HCEC 1CT (cell line): Measurements from ENCODE around the gene FMN2.

Experiments
- DNase-seq: peaks from one replicate; pipeline ENCODE4 v3.0.0-alpha.2; 2017

Gene FMN2

DNA sequence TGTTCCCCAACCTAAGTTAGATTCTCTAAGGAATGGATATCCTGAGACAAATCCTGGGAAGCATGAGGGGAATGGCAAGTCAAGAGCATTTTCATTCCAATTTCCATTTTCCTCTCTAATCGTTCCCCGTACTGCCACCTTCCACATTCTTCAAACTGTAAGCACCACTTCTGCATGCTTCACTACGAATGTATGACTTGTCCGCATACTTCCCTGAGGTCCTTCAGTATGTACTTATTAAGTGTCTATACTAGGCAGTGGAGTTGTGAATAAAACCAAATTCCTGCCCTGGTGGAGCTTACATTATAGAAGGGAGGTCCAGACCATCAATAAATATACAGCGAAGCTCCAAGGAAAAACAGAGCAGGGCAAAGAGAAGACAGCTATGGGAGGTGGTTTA lies 365.5 kb downstream of the FMN2 start:
- DNase-seq: no peak

DNA sequence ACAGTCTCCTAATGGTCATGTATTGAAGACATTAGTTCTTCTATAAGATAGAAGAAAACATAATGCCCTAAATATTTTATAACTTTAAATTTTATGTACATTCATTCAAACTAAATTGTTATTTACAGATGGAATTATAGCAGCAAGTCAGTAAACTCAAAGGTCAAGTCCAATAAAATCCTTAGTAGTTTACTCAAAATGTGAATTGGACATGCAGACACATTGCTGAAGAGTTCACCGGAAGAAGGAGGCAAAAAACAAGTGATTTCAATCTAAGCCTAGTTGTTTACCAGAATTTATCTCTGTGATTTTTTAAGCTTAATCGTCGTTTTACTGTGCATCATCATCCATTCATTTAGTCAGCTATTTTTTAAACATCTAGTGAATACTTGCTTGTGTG lies 370.6 kb downstream of the FMN2 start:
- no peak for DNase-seq

DNA sequence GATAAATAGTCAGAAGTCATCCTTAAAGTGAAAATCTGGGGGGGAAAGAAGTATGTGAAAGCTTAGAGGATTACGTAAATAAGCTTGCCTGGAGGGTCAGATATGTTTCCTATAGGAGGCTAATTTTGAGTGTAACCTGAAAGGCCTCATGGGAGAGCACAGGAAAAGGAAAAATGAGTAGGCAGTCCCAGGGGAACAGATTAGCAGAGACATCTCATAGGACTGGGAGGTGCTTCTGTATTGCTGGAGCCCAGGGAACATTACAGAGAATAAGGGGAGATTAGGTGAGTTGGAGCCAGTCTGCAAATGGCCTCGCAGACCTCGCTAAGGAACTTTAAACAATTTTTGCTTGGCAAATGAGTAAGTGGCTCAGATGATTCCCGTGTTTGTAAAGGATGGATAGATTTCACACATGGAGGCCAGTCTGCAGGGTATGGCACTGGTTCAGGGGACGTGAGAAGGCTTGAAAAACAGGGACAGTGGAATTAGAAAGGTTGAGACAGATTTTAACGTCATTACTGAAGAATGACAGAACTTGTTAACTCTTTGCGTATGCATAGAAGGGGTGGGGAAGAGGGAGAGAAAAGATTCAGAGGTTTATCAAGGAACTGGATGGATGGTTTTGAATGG lies 371.2 kb downstream of the FMN2 start:
- DNase-seq: no peak

DNA sequence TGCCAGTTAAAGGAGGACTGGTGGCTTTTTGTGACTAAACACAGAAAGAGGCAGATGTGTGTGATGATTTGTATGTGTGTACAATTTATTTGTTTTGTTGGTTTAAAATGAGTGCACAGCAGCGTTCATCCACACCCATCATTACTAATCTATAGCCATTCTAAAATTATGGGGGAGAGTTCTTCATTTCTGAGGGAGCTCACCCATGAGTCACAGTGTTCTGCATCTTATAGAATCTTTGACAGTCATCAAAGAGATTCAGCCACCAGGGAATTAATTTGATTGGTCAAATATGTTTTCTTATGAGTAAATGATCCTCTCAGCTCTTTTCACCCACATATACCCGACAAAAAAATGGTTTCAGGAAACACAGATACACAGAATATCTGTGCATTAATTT lies 372.4 kb downstream of the FMN2 start:
- DNase-seq: peak; percentile 65

DNA sequence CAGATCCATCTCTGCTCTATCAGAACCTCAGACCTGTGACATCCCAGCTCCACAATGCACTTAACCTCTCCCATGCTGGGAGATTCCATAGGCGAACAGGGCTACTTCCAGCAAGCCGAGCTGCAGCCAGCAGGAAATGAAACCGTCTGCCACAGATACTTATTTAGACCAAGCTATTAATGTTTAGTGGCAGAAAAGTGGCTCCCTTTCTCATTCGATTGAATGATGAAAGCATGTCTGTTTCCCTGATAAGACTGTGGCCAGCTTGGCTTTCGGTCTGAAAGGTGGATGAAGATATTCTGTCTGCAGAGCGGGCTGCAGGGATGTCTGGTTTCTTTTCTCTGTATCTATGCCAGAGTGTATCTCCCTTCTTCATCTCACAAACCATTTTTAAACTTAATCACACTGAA lies 373.9 kb downstream of the FMN2 start:
- peak; percentile 23 for DNase-seq

DNA sequence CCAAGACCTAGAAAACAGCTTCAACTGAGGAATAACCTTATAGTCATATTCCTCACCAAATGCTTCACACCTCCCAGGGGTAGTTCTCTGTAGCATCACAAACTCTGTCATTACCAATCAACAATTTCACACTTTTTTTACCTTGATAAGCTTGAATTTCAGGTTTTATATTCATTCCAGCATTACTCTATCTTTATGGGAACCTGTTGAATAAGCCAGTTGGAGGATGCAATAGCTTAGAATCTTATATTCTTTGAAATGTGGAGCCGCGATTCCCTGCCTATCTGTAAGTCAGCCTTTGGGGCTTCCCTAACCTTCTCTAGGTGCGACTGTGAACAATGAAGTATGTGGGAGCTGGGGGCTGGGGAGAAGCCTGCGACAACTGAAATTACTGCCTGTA lies 374.8 kb downstream of the FMN2 start:
- no peak for DNase-seq

DNA sequence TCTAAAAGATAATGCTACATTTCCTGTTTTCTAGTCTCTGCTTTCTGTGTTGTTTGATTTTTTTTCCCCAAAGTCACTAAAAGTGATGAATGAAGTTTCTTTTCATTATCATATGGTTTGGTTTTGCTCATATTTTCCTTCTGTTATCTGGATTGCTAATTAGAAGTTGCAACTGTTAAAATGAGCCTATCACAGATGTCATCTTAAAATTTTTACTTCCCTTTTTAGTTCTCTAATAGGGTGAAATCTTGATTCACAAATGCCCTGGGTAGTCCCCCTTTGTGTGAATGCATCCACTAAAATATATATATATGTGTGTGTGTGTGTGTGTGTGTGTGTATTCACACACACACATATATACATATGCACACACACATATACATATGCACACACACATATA lies 376.2 kb downstream of the FMN2 start:
- DNase-seq: no peak

DNA sequence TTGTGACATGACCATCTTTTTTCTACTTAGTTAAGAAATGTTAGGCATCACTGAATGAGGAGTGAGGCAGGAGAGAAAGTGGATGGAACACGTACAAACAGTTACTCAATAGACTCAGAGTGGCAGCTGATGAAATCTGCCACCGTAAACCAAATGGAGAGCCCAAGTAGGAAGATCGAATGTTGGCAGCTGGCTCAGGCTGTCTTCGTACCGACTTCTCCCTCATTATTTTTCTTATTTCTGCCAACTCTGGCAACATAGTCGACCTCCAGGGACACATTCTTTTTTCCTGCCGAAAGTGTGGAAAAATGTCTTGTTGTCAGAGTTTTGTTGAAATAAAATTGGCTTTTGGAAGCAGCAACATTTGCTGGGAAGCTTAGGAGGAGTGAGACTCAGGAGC lies 377.0 kb downstream of the FMN2 start:
- no peak for DNase-seq

DNA sequence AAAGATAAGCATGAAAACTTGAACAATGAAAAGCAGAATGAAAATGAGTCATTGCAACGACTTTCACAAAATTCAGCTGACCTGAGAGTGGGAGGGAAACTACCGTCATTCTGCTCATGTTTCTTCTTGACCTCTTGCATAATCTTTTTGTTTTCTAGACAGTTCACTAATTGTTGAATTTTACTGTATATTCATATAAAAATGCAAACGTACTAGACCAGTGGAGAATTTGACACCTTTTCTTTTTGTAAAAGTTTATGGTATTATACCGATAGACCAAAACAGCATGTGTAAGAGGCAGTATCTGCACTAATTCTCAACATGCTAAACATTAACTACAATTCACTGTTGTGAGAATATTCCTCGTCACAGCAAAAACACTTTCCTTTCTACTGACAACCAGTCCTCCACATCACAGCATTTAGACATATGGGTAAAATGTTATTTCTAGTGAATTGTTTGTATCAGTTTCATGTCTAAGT lies 382.5 kb downstream of the FMN2 start:
- peak; percentile 58 for DNase-seq

DNA sequence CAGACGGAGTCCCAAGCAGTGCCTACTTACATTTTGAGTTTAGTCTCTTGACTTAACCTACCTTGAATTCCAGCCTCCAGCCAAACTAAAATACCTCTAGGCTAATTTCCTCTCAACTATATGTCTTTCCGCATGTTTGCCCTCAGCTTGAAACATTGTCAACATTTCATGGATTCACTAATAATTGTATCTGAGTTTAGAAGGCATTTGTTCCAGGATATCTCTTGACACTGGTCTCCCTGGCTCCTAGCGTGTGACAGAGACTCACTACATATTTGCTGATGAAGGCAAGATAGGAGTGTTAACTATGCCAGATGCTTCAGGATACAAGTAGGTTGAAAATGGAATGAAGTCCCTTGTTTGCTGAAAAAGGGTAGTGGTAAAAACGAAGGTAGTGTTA lies 384.1 kb downstream of the FMN2 start:
- DNase-seq: no peak

DNA sequence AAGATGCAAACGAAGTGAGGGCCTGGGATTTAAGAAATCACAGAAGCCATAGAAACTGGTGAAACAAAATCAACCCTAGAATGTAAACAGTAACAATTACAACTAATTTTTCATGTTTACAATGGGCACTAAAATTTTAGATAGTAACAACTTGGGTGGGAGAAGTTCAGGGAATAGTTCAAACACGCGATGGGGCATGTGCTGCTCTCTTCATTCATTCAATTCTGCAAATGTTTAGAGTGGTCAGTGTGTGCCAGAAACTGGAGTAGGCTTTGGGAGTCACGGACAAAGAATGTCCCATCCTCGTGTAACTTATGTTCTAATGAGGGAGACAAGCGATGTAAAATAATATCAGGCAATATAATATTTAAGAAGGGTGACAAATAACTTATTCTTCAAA lies 386.9 kb downstream of the FMN2 start:
- no peak for DNase-seq

DNA sequence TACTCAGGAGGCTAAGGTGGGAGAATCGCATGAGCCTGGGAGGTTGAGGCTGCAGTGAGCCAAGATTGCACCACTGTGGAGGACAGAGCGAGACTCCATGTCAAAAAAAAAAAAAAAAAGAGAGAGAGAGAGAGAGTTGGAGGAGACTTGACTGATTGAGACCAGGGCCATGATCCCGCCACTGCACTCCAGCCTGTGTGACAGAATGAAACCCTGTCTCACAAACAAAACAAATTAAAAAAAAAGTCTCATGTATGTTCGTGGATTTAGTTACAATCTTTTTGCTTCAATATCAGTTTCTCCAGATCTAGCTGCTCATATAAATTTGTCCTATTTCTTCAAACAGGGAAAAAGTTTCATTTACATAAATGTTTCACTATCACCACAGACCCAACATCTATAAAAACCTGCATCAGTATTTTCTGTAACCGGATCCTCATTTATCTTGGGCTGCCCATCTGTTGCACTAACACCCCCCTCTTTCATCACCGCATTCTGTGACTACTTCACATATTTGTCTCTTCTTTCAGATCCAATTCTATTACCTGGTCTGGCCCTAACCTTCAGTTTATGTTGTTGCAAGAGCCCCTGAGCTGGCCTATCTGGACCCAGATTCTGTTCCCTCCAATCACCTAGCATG lies 393.2 kb downstream of the FMN2 start:
- no peak for DNase-seq

DNA sequence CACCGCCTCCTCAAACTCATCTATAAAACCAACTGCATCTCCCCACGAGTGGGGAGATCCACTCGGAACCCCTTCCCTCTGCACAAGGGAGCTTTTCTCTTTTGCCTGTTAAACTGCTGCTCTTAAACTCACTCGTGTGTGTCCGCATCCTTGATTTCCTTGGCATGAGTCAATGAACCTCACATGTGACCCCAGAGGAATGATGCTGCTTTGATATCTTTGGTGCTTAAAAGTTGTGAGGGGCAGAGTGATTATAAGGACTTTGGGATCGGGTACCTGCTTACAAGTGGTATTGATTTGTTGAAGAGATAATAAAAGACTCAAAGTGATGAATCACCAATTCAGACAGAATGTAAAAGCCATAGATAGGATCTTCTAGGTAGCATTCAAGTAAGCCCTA lies 394.9 kb downstream of the FMN2 start:
- no peak for DNase-seq

DNA sequence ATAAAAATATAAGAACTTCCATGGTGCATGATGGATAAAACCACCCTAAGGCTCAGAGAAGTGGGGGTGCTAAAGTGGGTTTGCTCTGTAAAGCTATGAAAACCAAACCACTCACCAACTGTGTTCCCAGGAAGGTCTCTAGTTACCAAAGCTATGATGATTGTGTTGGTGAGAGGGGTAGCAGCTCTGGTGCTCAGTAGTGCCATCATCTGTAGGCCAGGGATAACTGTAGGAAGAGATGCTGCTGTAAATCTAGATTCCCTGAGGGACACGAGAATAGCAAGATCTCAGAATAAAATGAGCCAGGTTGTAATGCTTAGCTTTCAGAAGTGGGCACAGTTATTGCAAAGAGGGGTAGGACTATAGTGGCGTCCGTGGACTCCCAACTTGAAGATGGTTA lies 395.8 kb downstream of the FMN2 start:
- DNase-seq: no peak

DNA sequence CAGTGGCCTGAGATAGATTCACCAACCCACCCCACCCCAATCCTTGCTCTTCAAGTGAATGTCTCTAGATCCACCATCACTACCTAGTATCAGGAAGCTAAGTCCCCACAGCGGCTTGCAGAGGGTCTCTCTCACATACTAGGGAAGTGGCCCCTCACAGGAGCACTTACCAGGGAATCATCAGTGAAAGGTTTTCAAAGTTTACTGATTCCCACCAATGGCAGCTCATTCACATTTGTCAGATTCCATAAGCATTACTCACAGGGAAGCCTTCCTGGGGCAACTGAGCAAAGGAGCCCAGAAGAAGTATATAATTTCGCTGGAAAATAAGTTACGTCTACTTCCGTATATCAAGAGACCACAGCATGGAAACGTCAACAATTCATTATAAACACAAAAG lies 399.5 kb downstream of the FMN2 start:
- DNase-seq: peak; percentile 44

DNA sequence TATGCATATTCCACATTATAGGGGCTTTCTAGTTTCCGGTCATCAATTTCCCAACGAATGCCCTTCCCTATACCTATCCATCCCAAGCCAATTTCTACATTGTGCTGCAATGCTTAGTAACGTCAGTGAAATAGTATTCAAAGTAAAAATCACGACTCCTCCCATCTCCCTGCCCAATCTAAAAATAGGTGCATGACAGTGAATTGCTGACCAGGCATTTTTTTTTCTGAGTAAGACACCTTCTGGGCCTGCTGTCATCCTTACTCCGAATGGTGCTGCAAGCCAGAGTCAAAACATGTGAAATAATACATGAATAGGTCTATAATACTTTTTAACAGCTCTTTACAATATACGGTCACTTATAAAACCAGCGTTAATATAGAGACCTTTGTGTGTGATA lies 400.1 kb downstream of the FMN2 start:
- DNase-seq: no peak

DNA sequence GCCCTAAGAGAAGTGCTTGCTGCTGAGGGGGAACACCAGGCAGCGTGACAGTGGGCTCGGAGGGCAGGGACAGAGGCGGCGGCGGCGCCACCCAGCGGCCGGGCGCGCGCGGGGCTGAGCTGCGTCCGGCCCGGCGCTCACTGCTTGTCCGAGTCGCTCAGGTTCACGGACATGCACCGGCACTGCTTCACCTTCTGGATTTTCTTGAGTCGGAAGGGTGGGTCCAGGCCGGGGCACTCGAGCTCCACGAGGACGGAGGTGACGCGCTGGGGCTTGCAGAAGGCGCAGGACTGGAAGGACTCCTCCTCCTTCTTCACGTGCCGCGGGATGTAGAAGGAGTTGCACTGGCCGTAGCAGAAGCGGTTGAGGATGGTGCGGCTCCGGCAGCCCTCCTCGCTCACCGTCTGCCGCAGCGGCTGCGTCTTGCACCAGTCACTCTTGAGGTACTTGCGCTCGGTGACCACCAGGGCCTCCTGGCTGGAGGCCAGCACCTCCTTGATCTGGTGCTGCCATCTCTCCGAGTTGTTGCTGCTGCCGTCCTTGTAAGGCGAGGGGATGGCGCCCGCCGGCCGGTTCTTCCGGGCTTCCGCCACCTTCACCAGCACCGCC lies 401.3 kb downstream of the FMN2 start:
- no peak for DNase-seq

DNA sequence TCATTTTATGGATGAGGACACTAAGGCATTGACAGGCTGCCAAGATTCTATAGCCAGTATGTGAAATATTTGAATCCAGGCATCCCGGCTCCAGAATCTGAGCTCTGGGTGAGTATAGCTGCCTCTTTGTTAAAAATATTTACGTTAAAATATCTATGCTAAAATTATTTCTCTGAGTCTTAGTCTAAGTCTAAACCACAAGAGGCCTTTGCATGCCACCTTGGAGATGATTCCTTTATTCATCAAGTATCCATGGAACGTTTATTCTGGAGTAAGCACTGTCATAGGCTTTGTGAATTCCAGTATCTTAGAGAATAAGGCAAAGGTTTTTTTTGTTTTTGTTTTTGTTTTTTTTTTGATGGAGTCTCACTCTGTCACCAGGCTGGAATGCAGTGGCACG lies 403.9 kb downstream of the FMN2 start:
- no peak for DNase-seq

DNA sequence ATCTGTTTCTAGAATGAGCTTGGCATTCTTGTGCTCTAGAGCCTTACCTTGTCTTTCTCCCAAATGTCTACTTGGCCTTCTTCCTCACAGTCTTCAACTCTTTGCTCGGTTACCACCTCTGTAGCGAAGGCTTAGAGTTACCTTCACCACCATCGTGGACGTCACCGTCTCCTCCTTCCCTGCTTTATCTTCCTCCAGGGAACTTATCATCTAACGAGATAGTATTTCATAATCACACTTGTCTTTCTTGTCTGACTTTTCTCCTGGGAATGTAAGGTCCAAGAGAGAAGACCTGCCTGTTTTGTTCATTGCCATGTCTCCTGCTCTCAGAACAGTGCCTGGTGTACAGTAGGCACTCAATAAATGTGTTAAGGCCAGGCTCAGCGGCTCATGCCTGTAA lies 404.7 kb downstream of the FMN2 start:
- no peak for DNase-seq

DNA sequence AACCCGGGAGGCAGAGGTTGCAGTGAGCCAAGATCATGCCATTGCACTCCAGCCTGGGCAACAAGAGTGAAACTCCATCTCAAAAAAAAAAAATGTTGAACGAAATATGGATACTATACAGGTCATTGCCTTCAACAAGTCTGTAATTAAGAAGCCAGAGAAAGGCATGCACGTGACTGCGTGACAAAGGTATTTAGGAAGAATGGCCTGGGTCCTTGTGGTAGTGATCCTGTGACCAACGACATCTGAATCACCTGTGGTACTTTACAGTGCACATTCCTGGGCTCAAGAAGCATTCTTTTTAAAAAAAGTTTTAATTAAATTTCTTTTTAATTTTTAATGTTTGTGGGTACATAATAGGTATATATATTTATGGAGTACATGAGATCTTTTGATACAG lies 405.3 kb downstream of the FMN2 start:
- no peak for DNase-seq

DNA sequence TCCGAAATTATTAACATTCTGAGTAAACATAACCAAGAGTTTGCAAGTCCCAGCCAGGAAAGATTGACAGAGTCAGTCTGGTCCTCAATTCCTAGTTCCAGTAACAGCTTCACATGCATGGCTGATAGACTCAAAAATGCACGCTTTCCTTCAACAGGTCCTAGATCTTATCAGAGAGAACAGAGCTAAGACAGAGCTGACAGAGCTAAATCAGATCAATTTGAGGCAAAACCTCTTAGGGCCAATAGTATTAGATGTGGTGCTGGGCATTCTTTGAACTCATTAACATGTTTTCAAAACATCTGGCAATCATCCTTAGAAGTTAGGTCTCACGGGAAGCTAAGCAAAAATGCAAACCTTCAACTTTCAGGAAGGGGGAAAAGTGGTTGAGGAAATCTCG lies 406.2 kb downstream of the FMN2 start:
- no peak for DNase-seq

DNA sequence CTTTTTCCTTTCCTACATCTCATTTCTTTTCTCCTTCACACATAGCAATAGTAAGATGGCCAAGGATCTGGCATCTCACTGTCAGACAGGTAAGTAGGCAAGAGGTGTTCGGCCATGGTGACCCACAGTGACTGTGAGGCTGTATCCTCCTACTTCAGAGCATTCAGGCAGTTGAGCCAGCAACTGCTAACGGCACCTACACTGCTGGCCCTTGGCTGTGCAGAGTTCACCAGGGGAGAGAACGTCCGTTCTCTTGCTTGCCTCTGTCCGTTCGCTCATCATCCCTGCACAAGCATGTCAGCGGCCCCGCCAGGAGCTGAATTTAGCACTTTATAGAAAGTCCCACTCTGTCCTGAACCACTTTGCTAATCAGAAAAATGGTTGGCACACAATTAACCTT lies 406.7 kb downstream of the FMN2 start:
- no peak for DNase-seq

DNA sequence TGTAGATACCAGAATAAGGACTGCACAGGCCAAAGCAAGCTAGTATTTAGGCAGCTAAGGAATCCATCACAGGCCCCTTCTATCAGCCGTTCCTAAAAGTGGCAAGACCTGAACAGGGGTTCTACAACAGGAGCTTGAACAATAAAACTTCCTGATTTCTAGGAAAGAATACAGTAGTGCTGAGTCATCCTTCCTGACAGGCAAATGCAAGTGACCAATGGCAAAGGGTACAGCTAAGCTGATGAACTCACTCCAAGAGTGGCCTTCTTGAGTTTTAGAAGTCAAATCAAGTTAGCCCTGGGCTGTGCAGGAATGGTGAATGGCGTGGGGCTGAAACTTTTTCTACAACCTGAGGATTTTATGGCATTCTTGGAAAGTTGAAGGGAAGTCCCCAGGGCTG lies 407.3 kb downstream of the FMN2 start:
- peak; percentile 72 for DNase-seq

DNA sequence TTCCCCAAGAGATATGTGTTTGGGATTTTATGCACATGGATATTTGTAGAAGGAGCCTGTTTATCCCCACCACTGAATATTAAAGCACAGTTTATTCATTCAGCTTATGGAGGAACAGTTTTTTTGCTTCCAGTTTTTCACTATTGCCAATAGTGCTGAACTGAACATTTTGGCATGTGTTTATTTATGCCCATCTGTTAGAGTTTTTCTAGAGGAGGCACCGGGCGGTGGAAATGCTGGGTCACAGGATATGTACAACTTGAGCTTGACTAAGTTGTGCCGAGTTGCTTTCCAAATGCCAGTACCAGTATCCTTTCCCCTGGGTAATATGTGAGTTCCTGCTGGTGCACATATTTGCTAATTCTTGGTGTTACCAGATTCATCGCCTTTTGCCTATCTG lies 409.0 kb downstream of the FMN2 start:
- no peak for DNase-seq

DNA sequence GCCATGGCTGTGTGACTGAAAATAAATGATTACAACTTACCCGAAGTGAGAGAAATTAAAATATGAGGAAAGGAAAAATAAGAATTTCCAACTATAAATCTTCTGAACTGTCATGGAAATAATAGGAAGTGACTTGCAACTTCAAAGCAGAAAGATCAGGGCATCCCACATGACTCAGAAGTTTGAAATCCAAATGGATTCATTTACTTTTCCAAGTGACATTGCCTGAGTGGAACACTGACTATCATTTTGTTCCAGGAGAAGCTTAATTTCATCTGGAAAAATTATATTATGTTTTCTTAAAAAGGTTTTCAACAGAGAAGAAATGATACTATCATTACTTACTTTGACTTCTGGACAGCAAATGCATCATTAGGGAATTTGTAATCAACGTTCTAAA lies 409.4 kb downstream of the FMN2 start:
- DNase-seq: peak; percentile 37
